Measurements from ENCODE around the gene UQCRH. TPM values are rescaled to one million over a fixed set of nuclear protein-coding genes. Genes with fewer than 3 reads are reported as not detected.

Gene UQCRH
- total and polyA plus RNA-seq, 2 of the 8 experiments (the other 6 are each of a cell fraction or from before 2014, with no cell fraction given): 626 to 1,112 TPM

DNA sequence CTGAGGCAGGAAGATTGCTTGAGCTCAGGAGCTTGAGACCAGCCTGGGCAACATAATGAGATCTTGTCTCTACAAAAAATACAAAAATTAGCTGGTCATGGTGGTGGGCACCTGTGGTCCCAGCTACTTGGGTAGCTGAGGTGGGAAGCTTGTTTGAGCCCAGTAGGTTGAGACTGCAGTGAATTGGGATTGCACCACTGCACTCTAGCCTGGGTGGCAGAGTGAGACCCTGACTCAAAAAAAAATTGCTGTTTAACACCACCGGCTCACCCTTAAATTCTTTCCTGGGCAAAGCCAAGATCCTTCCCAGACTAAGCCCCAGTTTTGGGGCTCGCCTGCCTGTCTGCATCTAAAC lies 30.5 kb downstream of the UQCRH start (continued):
- TF ChIP-seq RXRA (IDR thresholded peaks at IDR 0.05; ENCODE audit: insufficient read depth, low read depth, low read length): no peak
- no peak for TF ChIP-seq SP1 (IDR thresholded peaks at IDR 0.05; ENCODE audit: low read depth, low read length)
